ENCODE data around the gene METTL16. TPM values are rescaled to one million over a fixed set of nuclear protein-coding genes. Genes with fewer than 3 reads are reported as not detected.

The METTL16 gene
- total RNA-seq, 2 experiments from 2014 or later: 26.6 to 41.5 TPM

- peaks cover 12% of the 10 kb centered on the region; the same call in 1 of the 2 replicates for H3K79me2 ChIP-seq (ENCODE audit: insufficient read depth, low read depth, low read length)
- H3K36me3 ChIP-seq (ENCODE audit: insufficient read depth, low read length): peaks cover 95% of the 10 kb centered on the region
- BruUV-seq (replicated peaks): TSS peak; percentile 15
- H3K4me2 ChIP-seq (ENCODE audit: low read length): no peak overlapping the region
- H3K27ac ChIP-seq (ENCODE audit: low read depth, low read length, poor library complexity, severe bottlenecking): no peak overlapping the region
- H3K9me3 ChIP-seq (ENCODE audit: low read length): no peaks in the 10 kb centered on the region
- H2AFZ ChIP-seq (ENCODE audit: low read length): no peak overlapping the region
- DNase-seq (ENCODE audit: low spot score): no peak
- intact Hi-C loops (cut with micrococcal nuclease; ENCODE audit: unreplicated experiment): no loop called here
- no peak overlapping the region for H3K4me3 ChIP-seq (ENCODE audit: low read depth, low read length, poor library complexity, severe bottlenecking)
- no peaks in the 10 kb centered on the region for H4K20me1 ChIP-seq (ENCODE audit: insufficient read depth, low read length)
- TF ChIP-seq CTCF (conservative IDR thresholded peaks at IDR 0.05; ENCODE audit: low read length) (no peak), EZH2phosphoT487 (IDR thresholded peaks at IDR 0.05; ENCODE audit: borderline replicate concordance, low read depth, low read length) (no peak)
- ChIA-PET CTCF (ENCODE audit: unreplicated experiment) (no interaction called here), POLR2A (no interaction called here)
- no peaks in the 10 kb centered on the region for H3K9me2 ChIP-seq (ENCODE audit: insufficient read depth, low read length)
- H3K4me1 ChIP-seq (ENCODE audit: insufficient read depth, low read length, poor library complexity, severe bottlenecking): peaks cover 8% of the 10 kb centered on the region
Measured at GRCh38 chr17:2475056-2475455, 36.6 kb downstream of the METTL16 start.

- H3K79me2 ChIP-seq (ENCODE audit: insufficient read depth, low read depth, low read length): peaks cover 8% of the 10 kb centered on the region; the same call in 1 of the 2 replicates
- peaks cover 8% of the 10 kb centered on the region for H3K4me1 ChIP-seq (ENCODE audit: insufficient read depth, low read length, poor library complexity, severe bottlenecking)
- POLR2A ChIA-PET: interaction anchor here (0.6 kb wide), 2 partner anchors 105 to 281 kb away, joined by 3 read pairs; no protein-coding TSS in a partner anchor
- H3K36me3 ChIP-seq (ENCODE audit: insufficient read depth, low read length): peaks cover 97% of the 10 kb centered on the region
- CTCF ChIA-PET (ENCODE audit: unreplicated experiment): no interaction called here
- intact Hi-C loops (cut with micrococcal nuclease; ENCODE audit: unreplicated experiment): no loop called here
- no peaks in the 10 kb centered on the region for H4K20me1 ChIP-seq (ENCODE audit: insufficient read depth, low read length)
- no peak for DNase-seq (ENCODE audit: low spot score)
- H3K9me2 ChIP-seq (ENCODE audit: insufficient read depth, low read length): no peaks in the 10 kb centered on the region
- no TSS peak for BruUV-seq (replicated peaks)
- no peak overlapping the region for H3K4me2 ChIP-seq (ENCODE audit: low read length)
- TF ChIP-seq CTCF (conservative IDR thresholded peaks at IDR 0.05; ENCODE audit: low read length) (no peak), EZH2phosphoT487 (IDR thresholded peaks at IDR 0.05; ENCODE audit: borderline replicate concordance, low read depth, low read length) (no peak)
- H3K27ac ChIP-seq (ENCODE audit: low read depth, low read length, poor library complexity, severe bottlenecking): no peak overlapping the region
- no peak overlapping the region for H2AFZ ChIP-seq (ENCODE audit: low read length)
- H3K9me3 ChIP-seq (ENCODE audit: low read length): no peaks in the 10 kb centered on the region
- no peak overlapping the region for H3K4me3 ChIP-seq (ENCODE audit: low read depth, low read length, poor library complexity, severe bottlenecking)
Measured at GRCh38 chr17:2474371-2474770, 37.3 kb downstream of the METTL16 start.

- CTCF ChIA-PET (ENCODE audit: unreplicated experiment): interaction anchor here (0.6 kb wide), 1 partner anchor 361 kb away, joined by 3 read pairs; no protein-coding TSS in a partner anchor
- Histone ChIP-seq H3K4me3 (ENCODE audit: low read depth, low read length, poor library complexity, severe bottlenecking) (no peak overlapping the region), H3K9me2 (ENCODE audit: insufficient read depth, low read length) (no peaks in the 10 kb centered on the region)
Measured at GRCh38 chr17:2468270-2468669, 43.4 kb downstream of the METTL16 start.

More at GRCh38 chr17:2468270-2468669, 43.4 kb downstream of the METTL16 start:
- intact Hi-C loops (cut with micrococcal nuclease; ENCODE audit: unreplicated experiment): no loop called here
- Histone ChIP-seq H3K4me2 (ENCODE audit: low read length) (no peak overlapping the region), H3K79me2 (ENCODE audit: insufficient read depth, low read depth, low read length) (no peaks in the 10 kb centered on the region), H2AFZ (ENCODE audit: low read length) (no peak overlapping the region), H3K36me3 (ENCODE audit: insufficient read depth, low read length) (peaks cover 90% of the 10 kb centered on the region), H3K9me3 (ENCODE audit: low read length) (no peaks in the 10 kb centered on the region), H3K4me1 (ENCODE audit: insufficient read depth, low read length, poor library complexity, severe bottlenecking) (no peaks in the 10 kb centered on the region), H4K20me1 (ENCODE audit: insufficient read depth, low read length) (no peaks in the 10 kb centered on the region), H3K27ac (ENCODE audit: low read depth, low read length, poor library complexity, severe bottlenecking) (no peak overlapping the region)
- TF ChIP-seq CTCF (conservative IDR thresholded peaks at IDR 0.05; ENCODE audit: low read length): no peak
- TF ChIP-seq EZH2phosphoT487 (IDR thresholded peaks at IDR 0.05; ENCODE audit: borderline replicate concordance, low read depth, low read length): no peak
- POLR2A ChIA-PET: no interaction called here
- BruUV-seq (replicated peaks): no TSS peak
- DNase-seq (ENCODE audit: low spot score): no peak
